Measurements from ENCODE around the gene LYST.
"Not testable (repeated sequence)": the region's sequence is repeated elsewhere in the genome, so short reads cannot be mapped to it uniquely, and the experiment has no call there.

Gene LYST

GRCh38 chr1:235757587-235758096, 109.1 kb downstream of the LYST start:
- DNase-seq (ENCODE audit: low spot score) = no peak

- not testable (repeated sequence) for DNase-seq (ENCODE audit: low spot score)
Observed at GRCh38 chr1:235754186-235754585, 112.5 kb downstream of the LYST start.

- no peak for DNase-seq (ENCODE audit: low spot score)
Observed at GRCh38 chr1:235749755-235750300, 116.9 kb downstream of the LYST start.

GRCh38 chr1:235748747-235749146, 118.0 kb downstream of the LYST start:
- DNase-seq (ENCODE audit: low spot score) = no peak

DNA sequence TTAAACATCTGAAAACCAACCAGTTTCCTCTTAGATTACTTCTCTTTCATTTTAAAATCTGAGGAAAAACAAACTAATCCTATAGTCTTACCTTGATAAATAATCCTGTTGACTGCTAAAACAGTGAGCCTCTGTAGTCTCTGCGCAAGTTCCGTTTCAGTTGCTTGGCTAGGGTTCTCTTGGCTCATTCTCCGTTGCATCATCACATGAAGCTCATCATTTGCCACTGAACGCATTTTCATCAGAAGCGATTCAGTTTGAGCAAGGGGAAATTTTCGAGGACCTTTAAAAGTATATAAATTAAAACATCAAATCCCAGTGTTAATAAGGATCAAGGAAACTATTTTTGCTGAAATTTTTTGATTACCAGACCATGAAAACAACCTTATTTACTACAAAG, 120.5 kb downstream of the LYST start:
- DNase-seq (ENCODE audit: low spot score) = peak; percentile 24

GRCh38 chr1:235745503-235746136, 121.1 kb downstream of the LYST start:
- DNase-seq (ENCODE audit: low spot score) = no peak

GRCh38 chr1:235742914-235743599, 123.6 kb downstream of the LYST start:
- no peak for DNase-seq (ENCODE audit: low spot score)

DNA sequence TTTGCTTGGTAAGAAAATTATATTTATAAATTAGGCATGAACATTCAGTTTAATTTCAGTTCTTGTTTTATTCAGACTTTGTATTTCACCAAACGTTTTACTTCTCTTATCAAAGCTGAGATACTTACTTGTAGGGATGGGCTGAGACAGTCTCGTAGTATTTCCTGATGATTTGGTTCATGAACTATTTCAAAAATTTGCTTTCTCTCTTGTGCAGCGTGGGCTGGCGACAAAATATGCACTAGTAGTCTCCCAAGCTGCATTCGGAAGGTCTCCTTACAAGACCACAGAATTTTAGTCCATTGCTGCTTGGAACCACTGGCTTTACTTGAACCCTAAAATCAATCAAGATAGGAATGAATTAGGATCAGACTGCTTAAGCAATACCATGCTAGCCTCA, 125.4 kb downstream of the LYST start:
- DNase-seq (ENCODE audit: low spot score) = no peak

DNA sequence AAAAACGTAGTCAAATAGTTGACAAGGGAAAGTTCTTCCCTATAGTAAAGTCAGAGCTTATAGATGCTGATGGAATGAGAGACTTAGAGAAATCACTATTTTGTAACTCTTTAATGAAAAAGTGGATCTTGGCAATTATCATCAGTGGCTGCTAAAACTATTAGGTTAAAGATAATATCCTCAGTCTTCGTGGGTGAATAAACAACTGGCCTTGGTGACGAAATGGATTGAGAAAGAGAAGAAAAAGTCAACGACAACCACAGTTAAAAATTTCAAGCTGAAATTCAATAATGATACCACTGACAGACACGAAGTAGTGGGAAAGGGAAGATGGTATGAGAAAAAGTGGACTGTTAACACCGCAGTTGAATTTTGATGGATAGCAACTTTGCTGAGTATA, 127.1 kb downstream of the LYST start:
- no peak for DNase-seq (ENCODE audit: low spot score)

- DNase-seq (ENCODE audit: low spot score) = no peak
Observed at GRCh38 chr1:235739124-235739523, 127.6 kb downstream of the LYST start.

DNA sequence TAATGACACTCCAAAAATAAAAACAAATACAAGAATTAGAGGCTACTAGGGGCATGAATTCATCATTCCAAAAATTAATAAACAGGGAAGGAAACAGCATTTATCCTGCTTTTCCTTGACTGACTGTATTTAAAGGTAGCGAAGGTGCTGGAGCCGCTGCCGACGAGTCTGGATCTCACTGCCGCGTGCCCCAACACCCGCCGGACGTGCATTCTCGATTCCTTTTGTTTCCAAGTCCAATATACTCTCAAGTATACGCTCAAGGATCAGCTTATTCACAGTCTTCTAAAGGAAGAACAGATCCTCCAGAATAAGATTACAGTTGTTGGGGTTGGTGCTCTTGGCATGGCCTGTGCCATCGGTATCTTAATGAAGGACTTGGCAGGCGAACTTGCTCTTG, 129.0 kb downstream of the LYST start:
- DNase-seq (ENCODE audit: low spot score) = no peak

GRCh38 chr1:235736263-235736662, 130.4 kb downstream of the LYST start:
- no peak for DNase-seq (ENCODE audit: low spot score)

DNA sequence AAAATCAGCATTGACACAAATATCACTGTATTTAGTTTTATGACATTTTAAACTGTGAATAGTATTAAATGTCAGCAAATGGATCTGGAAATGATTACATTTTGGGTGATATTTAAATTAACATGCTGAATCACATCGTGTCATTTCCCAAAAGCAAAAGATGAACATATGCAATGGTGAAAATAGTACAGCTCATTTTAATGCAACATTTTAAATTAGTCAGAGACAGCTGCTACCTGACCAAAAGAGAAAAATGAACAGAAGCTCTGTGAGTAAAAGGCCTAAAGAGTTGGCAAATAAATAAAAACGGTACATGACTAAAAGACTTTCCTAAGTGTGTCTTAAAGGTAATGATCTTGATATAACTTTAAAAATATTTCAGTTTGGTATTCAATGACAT, 131.1 kb downstream of the LYST start:
- DNase-seq (ENCODE audit: low spot score) = no peak

- no peak for DNase-seq (ENCODE audit: low spot score)
Observed at GRCh38 chr1:235734335-235734734, 132.4 kb downstream of the LYST start.

GRCh38 chr1:235730007-235730406, 136.7 kb downstream of the LYST start:
- DNase-seq (ENCODE audit: low spot score) = no peak

DNA sequence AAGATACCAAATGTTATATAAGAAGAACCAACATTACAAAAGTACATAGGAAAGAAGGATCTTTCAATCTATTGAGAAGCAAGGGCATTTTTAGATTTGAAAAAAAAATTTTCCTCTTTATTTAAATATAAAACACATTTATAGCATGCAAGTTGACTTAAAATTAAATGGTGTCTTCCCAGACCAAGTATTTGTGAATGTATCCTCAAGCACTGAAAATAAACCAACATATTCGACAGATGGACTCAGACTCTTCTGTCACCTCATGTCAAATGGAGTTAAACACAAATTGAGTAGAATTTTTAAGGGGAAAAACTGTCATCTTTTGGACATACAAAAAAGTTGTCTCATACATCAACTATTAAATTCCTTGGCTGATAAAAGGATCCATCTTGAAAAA, 140.1 kb downstream of the LYST start:
- DNase-seq (ENCODE audit: low spot score) = no peak

DNA sequence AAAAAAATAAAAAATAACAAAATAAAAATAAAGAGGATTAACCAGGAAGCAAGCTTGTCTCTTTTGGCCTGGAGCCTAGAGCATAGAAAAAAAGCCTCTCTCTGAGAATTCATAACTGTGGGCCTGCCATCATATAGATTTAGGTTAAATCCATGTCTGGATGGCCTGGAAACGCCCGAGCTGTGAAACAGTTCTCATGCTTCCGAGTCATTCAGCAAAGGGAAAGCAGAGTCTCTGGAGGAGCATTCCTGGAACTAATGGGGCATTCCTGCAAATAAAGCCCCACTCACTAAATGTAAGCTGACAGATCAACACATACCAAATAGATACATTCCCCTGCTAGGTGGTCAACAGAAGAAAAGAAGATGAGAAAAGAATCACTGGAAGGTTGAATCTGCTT, 141.3 kb downstream of the LYST start:
- DNase-seq (ENCODE audit: low spot score) = no peak

- no peak for DNase-seq (ENCODE audit: low spot score)
Observed at GRCh38 chr1:235724730-235725129, 142.0 kb downstream of the LYST start.

DNA sequence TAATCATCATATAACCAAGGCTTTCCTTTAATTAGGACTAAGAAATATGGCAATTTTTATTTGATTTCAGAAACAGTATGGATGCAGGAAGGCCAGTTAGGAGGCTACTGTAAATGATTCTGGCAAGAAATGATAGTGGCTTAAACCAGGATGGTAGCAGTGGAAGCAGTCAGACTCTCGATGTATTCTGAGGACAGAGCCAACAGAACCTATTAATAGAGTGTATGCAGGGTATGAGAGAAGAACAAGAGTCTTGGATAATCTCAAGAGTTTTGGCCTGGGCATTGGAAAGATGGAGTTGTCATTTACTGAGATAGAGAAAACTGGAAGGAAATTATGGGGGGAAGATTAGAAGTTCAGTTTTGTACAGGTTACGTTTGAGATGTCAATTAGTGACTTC, 143.8 kb downstream of the LYST start:
- no peak for DNase-seq (ENCODE audit: low spot score)

DNA sequence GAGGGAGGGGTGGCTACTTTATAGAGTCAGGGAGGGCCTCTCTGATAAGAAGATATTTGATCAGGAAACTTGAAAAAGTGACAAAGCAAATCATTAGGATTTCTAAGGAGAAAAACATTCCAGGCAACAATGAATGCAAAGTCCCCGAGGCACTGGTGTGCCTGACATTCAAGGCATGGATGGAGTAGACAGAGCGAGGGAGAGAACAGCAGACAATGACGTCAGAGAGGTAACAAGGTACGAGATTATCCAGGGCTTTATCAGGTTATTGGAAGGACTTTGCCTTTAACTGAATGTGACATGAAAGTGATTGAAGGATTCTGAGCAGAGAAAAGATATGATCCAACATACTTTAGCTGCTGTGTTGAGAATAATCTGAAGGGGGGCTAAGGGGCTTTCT, 144.7 kb downstream of the LYST start:
- DNase-seq (ENCODE audit: low spot score) = no peak

DNA sequence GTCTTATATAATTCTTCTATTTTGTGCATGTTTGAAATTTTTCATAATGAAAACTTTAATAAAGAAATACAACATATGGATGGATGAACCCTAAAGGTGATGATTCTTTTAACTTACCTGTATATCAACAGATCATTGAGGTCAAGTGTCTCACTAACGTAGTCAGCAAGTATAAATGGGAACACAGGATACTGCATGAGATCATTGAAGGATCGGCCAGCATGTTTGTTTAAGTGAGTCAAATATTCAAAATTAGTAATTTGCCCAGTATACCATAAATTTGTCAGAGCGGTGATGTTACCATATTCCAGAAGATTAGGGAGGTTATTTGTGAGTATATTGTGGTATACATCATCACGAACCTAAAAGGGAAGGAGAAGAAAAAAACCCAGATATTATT, 146.2 kb downstream of the LYST start:
- no peak for DNase-seq (ENCODE audit: low spot score)

- no peak for DNase-seq (ENCODE audit: low spot score)
Observed at GRCh38 chr1:235714205-235714897, 152.4 kb downstream of the LYST start.

DNA sequence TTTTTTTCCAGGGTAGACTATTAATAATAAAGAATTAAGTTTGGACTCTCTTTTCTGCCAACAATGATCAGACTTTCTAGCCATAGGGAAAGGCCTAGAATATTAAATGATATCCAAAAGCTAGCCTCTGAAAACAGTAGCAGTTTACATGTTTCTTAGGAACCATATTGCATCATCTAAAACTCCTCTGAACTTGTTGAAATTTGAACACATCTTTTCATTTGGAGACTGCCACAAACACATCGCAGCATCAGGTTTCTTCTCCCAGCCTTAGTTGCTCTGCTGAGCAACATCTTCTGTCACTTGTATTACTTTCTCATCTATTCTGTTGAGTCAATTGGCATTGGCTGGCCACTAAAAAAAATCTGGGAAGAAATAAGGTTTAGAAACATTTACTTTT, 153.9 kb downstream of the LYST start:
- no peak for DNase-seq (ENCODE audit: low spot score)
